IMR-90 (cell line): ENCODE data around the gene COMMD1. TPM values are rescaled to one million over a fixed set of nuclear protein-coding genes. Genes with fewer than 3 reads are reported as not detected.

Experiments
- ATAC-seq: fragments of 200-7000 bp; cut with Tn5 transposase; 2 replicates; pipeline ENCODE4 v1.9.1; 2020; ENCODE audit warnings: low read depth, mild to moderate bottlenecking, moderate library complexity
- BruUV-seq: library from RNA; stranded (reverse); fragments of 400-500 nt; replicated peaks from 2 replicates; lab custom pipeline; 2021; lab: Mats Ljungman, UMichigan
- CTCF ChIA-PET: fragments of 300-600 bp; formaldehyde crosslinking; extraction: SDS; loops from one replicate; lab custom pipeline; 2021; ENCODE audit warnings: antibody characterized with exemption; lab: Yijun Ruan, JAX
- POLR2A ChIA-PET: fragments of 300-600 bp; sonication (Branson Sonifier 250); formaldehyde crosslinking; loops from one replicate; lab custom pipeline; 2022; ENCODE audit warnings: antibody characterized with exemption; ENCODE audit not compliant: unreplicated experiment; lab: Charles Lee
- DNase-seq: peaks from one replicate; pipeline ENCODE4 v3.0.0; 2013
- H2AFZ ChIP-seq: replicated peaks from 2 replicates; pipeline ENCODE3; 2013; ENCODE audit warnings: low read length, mild to moderate bottlenecking; ENCODE audit not compliant: poor library complexity
- H2AK5ac ChIP-seq: 2 replicates; pipeline ENCODE4 v1.6.1; 2013; ENCODE audit warnings: low read depth, low read length, inconsistent platforms
- H2AK9ac ChIP-seq: replicated peaks from 2 replicates; pipeline ENCODE3; 2013; ENCODE audit warnings: mild to moderate bottlenecking, low read depth, low read length, moderate library complexity; ENCODE audit not compliant: poor library complexity
- H2BK120ac ChIP-seq: 2 replicates; pipeline ENCODE4 v1.6.1; 2013; ENCODE audit warnings: low read depth, low read length, inconsistent platforms
- H2BK15ac ChIP-seq: 3 replicates; pipeline ENCODE4 v1.6.1; 2013; ENCODE audit warnings: low read depth, low read length, inconsistent platforms
- H2BK20ac ChIP-seq: 2 replicates; pipeline ENCODE4 v1.6.1; 2013; ENCODE audit warnings: low read depth, mild to moderate bottlenecking, inconsistent platforms, low read length, moderate library complexity
- H2BK5ac ChIP-seq: 2 replicates; pipeline ENCODE4 v1.6.1; 2013; ENCODE audit warnings: mild to moderate bottlenecking, low read depth, low read length, inconsistent platforms; ENCODE audit not compliant: poor library complexity, severe bottlenecking
- H3K14ac ChIP-seq: replicated peaks from 2 replicates; pipeline ENCODE4 v1.6.1; 2013; ENCODE audit warnings: low read depth, low read length, inconsistent platforms
- H3K18ac ChIP-seq: 2 replicates; pipeline ENCODE4 v1.6.1; 2013; ENCODE audit warnings: low read depth, low read length, control low read depth
- H3K23ac ChIP-seq: 2 replicates; pipeline ENCODE4 v1.6.1; 2013; ENCODE audit warnings: low read depth, low read length, inconsistent platforms
- H3K27ac ChIP-seq: 2 replicates; pipeline ENCODE4 v1.5.1; 2013; ENCODE audit warnings: mild to moderate bottlenecking, control low read depth, low read length; ENCODE audit not compliant: insufficient read depth
- H3K27me3 ChIP-seq: 2 replicates; pipeline ENCODE4 v1.6.1; 2013; ENCODE audit warnings: low read length; ENCODE audit not compliant: control insufficient read depth, insufficient read depth
- H3K36me3 ChIP-seq: 2 replicates; pipeline ENCODE4 v1.6.1; 2013; ENCODE audit warnings: low read length, mixed read lengths; ENCODE audit not compliant: control insufficient read depth, insufficient read depth
- H3K4ac ChIP-seq: 2 replicates; pipeline ENCODE4 v1.6.1; 2013; ENCODE audit warnings: low read depth, low read length, inconsistent platforms
- H3K4me1 ChIP-seq: 2 replicates; pipeline ENCODE4 v1.6.1; 2013; ENCODE audit warnings: low read length, mixed read lengths; ENCODE audit not compliant: control insufficient read depth, insufficient read depth
- H3K4me2 ChIP-seq: 2 replicates; pipeline ENCODE4 v1.6.1; 2013; ENCODE audit warnings: low read depth, mild to moderate bottlenecking, control low read depth, low read length, moderate library complexity
- H3K4me3 ChIP-seq: 2 replicates; pipeline ENCODE4 v1.5.1; 2013; ENCODE audit warnings: low read depth, mild to moderate bottlenecking, control low read depth, low read length, moderate library complexity; ENCODE audit not compliant: insufficient read depth
- H3K56ac ChIP-seq: 2 replicates; pipeline ENCODE4 v1.6.1; 2013; ENCODE audit warnings: low read length, inconsistent platforms; ENCODE audit not compliant: insufficient read depth; ENCODE audit errors: extremely low read depth
- H3K79me1 ChIP-seq, 2 experiments: 2 replicates each; pipeline ENCODE4 v1.6.1; 2013; ENCODE audit warnings: low read length in 2 of 2, inconsistent platforms in 1 of 2, low read depth in 1 of 2
- H3K9ac ChIP-seq: 2 replicates; pipeline ENCODE4 v1.6.1; 2013; ENCODE audit warnings: low read depth, low read length, control low read depth
- H3K9me1 ChIP-seq: 2 replicates; pipeline ENCODE4 v1.6.1; 2013; ENCODE audit warnings: low read length, inconsistent platforms; ENCODE audit not compliant: insufficient read depth
- H3K9me3 ChIP-seq: 2 replicates; pipeline ENCODE4 v1.6.1; 2013; ENCODE audit warnings: low read length; ENCODE audit not compliant: control insufficient read depth, insufficient read depth
- H4K20me1 ChIP-seq: 2 replicates; pipeline ENCODE4 v1.6.1; 2013; ENCODE audit warnings: low read length, inconsistent platforms; ENCODE audit not compliant: insufficient read depth
- H4K5ac ChIP-seq: 2 replicates; pipeline ENCODE4 v1.6.1; 2013; ENCODE audit warnings: mild to moderate bottlenecking, low read depth, low read length, control low read depth
- H4K8ac ChIP-seq, 2 experiments: 2 replicates each; pipeline ENCODE4 v1.6.1; 2013; ENCODE audit warnings: low read depth in 2 of 2, low read length in 2 of 2, control low read depth in 1 of 2, inconsistent platforms in 1 of 2
- H4K91ac ChIP-seq: 2 replicates; pipeline ENCODE4 v1.6.1; 2013; ENCODE audit warnings: low read depth, low read length, inconsistent platforms; ENCODE audit not compliant: insufficient read depth
- WGBS, 2 experiments: methylation state at CpG; one replicate each; pipeline versions ENCODE4 v1.1.5 to v1.1.7; 2013; ENCODE audit warnings: missing lambda C conversion rate in 2 of 2; ENCODE audit not compliant: insufficient read length in 1 of 2; ENCODE audit errors: extremely low coverage in 2 of 2; 5-methylcytosine and 5-hydroxymethylcytosine counted together
- dilution Hi-C: fragments of 300-500 bp; cut with HindIII; formaldehyde crosslinking; loops from one replicate; pipeline ENCODE4 v1.14.3; 2018; ENCODE audit warnings: low sequenced_read_pairs; ENCODE audit not compliant: unreplicated experiment
- in situ Hi-C: fragments of 300-500 bp; cut with MboI; formaldehyde crosslinking; loops from 3 replicates; pipeline ENCODE4 v1.14.3; 2019; ENCODE audit warnings: low sequenced_read_pairs, inconsistent platforms, mixed read lengths
- intact Hi-C: fragments of 100-400 bp; cut with micrococcal nuclease; formaldehyde crosslinking; loops from 2 replicates; pipeline ENCODE4 v1.10.0; 2022
- polyA plus RNA-seq, 3 experiments: library from polyadenylated mRNA; depleted of rRNA; stranded (reverse); fragments of >200 nt; gene quantifications; 2 replicates each; pipeline ENCODE4 v1.2.3, GENCODE V29; 2012; ENCODE audit warnings: low replicate concordance in 1 of 3
- total RNA-seq: library from RNA; depleted of rRNA; stranded (reverse); fragments of >200 nt; gene quantifications from 2 replicates; pipeline ENCODE4 v1.2.3, GENCODE V29; 2012
- TF ChIP-seq, protein P1 (sequence below): fragments of 150-350 bp; IDR thresholded peaks from 2 replicates; pipeline ENCODE4 v1.6.1; 2016; ENCODE audit warnings: low read depth, mild to moderate bottlenecking, low read length, moderate library complexity, borderline replicate concordance

COMMD1 gene
- total and polyA plus RNA-seq, 2 of the 4 experiments (the other 2 are of a cell fraction) = 42.8 to 60.4 TPM

DNA sequence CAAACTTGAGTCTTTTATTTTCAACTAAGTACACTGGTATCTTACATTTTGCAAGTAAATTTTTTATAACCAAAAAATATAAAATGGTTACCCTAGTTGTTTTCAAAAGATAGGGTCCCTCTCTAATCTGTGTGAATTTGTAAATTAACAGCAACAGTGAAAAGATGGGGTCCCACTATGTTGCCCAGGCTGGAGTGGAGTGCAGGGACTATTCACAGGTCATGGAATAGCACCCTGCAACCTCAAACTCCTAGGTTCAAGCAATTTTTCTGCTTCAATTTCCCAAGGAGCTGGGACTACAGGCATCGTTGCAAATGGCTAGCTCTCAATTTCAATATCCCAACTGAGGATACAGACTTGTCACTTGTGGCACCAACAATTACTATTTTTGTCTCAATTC, 29.1 kb upstream of the COMMD1 start:
- TF ChIP-seq, protein P1, sequence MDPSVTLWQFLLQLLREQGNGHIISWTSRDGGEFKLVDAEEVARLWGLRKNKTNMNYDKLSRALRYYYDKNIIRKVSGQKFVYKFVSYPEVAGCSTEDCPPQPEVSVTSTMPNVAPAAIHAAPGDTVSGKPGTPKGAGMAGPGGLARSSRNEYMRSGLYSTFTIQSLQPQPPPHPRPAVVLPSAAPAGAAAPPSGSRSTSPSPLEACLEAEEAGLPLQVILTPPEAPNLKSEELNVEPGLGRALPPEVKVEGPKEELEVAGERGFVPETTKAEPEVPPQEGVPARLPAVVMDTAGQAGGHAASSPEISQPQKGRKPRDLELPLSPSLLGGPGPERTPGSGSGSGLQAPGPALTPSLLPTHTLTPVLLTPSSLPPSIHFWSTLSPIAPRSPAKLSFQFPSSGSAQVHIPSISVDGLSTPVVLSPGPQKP = no peak
- H3K9me3 ChIP-seq = no peaks in the 10 kb centered on the region
- WGBS, 2 experiments = no CpG with 5 or more reads among the region's 1 CpG
- no peak overlapping the region for H3K4me2 ChIP-seq
- no peak overlapping the region for H2AFZ ChIP-seq
- H4K20me1 ChIP-seq = peaks cover 5% of the 10 kb centered on the region; the same call in 1 of the 2 replicates
- intact Hi-C loops (no loop called here), dilution Hi-C loops (no loop called here), in situ Hi-C loops (loop anchor here (5.0 kb wide), 1 partner anchor 364 kb away; no protein-coding TSS in a partner anchor)
- peaks cover 66% of the 10 kb centered on the region for H3K36me3 ChIP-seq
- H3K79me1 ChIP-seq = peaks cover 22 to 26% of the 10 kb centered on the region in 2 experiments
- H2BK20ac ChIP-seq = no peak overlapping the region
- no peak overlapping the region for H3K14ac ChIP-seq
- no peak overlapping the region for H2AK5ac ChIP-seq
- H4K91ac ChIP-seq = no peak overlapping the region
- H3K4me1 ChIP-seq = no peaks in the 10 kb centered on the region
- H2BK5ac ChIP-seq = no peak overlapping the region
- no peak overlapping the region for H3K4me3 ChIP-seq
- no peak overlapping the region for H2BK15ac ChIP-seq
- H3K27ac ChIP-seq = no peak overlapping the region
- no peak overlapping the region for H3K9ac ChIP-seq
- H2AK9ac ChIP-seq = no peak overlapping the region
- H2BK120ac ChIP-seq = no peak overlapping the region
- H3K56ac ChIP-seq = no peak overlapping the region
- no peak overlapping the region for H3K4ac ChIP-seq
- no peaks in the 10 kb centered on the region for H3K27me3 ChIP-seq
- POLR2A ChIA-PET = no interaction called here
- BruUV-seq = no TSS peak
- ATAC-seq (no peak), DNase-seq (no peak)
- CTCF ChIA-PET = no interaction called here
- no peak overlapping the region for H4K8ac ChIP-seq
- no peak overlapping the region for H3K23ac ChIP-seq
- no peaks in the 10 kb centered on the region for H3K9me1 ChIP-seq
- no peak overlapping the region for H3K18ac ChIP-seq
- H4K5ac ChIP-seq = no peak overlapping the region
